Measurements from ENCODE around the gene TET3.
A peak's percentile ranks its signal among the peaks of the same experiment; 100 is the strongest.

Gene TET3

DNA sequence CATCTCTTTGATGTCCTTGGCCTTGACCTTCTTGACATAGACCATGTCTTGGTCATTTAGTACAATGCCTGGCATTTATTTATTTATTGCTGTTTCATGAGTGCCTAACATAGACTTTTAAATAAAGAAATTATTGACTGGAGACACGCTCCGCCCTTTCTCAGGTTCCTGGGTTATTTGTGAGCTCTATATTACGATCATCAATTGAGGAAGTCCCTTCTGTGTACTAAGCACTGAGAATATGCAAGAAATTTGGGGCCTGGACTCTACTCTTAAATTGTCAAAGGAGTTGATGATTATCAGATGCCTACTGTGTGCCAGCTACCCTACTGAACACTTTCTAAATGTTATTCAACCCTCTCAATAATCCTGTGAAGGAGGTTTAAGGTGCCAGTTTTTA, 19.7 kb upstream of the TET3 start:
- no peak for DNase-seq

DNA sequence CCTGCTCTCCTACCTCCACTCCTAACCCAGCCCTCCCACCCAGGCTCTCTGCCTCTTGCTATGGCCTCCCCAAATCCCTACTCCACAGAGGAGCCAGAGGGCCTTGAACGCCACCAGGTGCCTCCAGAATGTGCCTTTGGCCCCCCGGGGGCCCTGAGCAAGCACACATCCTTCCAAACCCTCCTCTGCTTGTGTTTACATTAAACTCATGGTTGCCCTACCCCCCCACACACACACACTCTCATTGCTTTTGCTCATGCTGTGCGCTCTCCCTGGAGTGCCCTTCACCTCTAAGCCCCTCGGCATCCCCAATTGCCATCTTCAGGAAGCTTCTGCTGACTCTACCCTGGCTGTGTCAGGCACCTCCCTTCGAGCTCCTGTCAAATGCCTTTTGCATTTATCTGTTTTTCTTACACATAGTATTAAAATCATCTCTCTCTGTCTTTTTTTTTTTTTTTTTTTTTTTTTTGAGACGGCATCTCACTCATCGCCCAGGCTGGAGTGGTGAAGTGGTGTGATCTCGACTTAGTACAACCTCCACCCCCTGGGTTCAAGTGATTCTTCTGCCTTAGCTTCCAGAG, 16.3 kb upstream of the TET3 start:
- DNase-seq, result no peak

DNA sequence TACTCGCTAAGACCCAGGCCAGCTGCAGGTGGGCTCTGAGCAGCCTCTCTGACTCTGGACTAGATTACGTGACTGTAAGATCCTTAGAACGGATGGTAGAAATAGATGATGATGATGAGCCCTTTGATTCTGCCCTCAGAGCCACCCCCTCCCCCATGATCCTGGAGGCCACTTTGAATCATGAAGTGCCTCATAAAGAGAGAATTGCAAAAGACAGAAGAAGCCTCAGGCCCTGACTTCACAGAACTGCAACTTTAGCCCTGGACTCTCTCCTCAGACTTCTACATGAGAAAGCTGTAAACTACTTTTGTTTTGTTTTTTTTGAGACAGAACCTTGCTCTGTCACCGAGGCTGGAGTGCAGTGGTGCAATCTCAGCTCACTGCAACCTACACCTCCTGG, 15.4 kb upstream of the TET3 start:
- DNase-seq, result no peak

DNA sequence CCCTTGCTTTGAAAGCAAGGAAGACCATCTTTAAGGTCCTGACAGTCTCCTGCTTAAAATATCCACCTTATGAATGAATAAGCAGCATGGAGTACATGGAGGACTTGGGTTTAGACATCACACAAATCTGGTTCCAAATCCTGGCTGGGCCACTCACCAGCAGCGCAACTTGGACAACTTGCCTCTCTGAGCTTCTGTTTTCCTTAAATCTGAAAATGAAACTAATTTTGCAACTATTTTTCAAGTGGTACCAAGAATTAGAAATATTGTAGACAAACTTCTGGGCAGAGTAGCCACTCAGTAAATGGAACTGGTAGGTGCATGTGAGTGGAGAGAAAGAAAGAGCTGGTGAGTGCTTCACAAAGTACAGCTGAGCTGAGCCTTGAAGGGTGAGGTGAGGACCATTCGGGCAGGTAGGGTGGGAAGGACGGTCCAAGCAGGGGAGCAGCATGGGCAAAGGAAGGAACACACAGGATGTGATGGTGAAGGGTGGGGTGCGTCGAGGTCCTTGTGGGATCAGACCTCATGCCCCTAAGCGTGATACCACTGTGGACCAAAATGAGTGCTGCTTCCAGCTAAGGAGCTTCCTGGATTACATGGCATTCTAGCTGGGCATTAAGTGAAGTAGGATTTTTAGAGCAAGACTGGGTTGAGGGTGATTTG, 14.4 kb upstream of the TET3 start:
- no peak for DNase-seq

DNA sequence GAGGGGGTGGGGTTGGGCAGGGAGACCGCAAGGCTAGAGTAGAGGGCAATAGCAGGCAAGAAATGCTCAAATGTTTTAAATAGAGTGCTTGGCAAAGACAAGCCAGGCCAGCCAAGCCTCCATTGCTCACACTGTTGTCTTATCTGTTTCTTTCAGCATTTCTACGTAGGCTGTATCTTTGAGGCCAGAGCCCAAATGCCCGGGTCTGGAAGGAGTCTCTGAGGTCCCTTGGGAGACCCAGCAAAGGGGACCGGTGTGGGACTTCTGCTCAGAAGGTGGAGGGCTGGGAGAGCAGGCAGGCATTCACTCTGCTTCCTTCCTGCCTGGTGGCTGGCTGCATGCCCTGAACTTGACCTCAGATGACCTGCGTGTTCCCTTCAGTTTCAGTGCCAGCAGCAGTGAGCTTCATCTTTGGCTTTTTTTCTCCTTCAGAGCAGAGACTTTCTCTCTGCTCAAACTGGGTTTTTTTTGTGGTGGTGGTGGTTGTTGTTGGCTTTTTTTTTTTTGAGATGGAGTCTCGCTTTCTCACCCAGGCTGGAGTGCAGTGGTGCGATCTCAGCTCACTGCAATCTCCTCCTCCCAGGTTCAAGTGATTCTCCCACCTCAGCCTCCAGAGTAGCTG, 13.7 kb upstream of the TET3 start:
- peak; percentile 93 for DNase-seq

DNA sequence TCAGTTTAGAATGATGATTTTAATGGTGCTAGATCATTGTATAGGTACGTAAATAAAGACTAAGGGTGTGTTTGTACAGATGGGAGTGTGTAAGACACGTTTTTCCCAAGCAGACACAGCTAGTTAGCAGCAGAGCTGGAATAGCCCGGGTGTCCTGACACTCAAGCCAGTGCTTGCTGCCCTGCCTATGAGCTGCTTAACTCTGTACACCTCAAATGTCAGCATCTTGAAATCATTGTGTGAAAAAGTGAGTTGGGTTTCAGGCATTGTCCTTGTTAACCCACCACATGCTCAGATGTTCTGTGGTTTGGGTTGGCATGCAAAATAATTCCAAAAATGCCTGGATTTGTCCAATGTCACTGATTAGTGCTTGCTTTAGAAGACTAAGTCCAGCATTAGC, 13.0 kb upstream of the TET3 start:
- DNase-seq, result no peak

DNA sequence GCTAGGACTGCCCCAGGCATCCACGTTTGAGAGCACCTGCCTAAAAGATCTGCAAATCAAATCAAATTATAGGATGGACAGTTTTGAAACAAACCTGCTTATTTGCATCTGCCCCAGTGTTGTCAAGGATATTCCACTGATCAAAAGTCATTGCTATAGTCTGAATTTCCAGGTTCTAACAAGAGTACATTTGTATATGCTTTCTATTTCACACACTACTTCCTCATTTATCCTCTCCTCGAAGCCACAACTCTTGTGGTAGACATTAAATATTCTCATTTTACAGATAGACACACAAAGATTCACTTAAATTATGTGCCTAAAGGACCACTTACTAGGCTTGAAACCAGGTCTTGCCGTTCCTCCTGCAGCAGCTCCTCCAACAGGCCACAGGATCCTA, 11.9 kb upstream of the TET3 start:
- no peak for DNase-seq

DNA sequence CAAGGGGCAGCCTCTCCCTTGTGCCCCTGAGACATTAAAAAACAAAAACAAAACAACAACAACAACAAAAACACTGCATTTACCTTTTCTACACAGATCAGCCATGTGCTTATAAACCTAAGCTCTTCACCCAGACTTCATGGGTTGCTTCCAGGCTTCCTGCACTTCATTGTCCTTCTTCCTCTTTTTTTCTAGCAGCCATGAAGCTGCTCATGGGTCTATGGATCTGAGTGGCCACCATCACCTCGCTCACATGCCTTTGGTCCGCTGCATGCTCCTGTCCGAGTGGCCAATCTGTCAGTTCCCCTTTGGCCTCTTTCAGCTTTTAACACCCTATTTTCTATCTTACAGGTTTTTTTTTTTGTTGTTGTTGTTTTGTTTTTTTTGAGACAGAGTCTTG, 9.0 kb upstream of the TET3 start:
- DNase-seq, result no peak

DNA sequence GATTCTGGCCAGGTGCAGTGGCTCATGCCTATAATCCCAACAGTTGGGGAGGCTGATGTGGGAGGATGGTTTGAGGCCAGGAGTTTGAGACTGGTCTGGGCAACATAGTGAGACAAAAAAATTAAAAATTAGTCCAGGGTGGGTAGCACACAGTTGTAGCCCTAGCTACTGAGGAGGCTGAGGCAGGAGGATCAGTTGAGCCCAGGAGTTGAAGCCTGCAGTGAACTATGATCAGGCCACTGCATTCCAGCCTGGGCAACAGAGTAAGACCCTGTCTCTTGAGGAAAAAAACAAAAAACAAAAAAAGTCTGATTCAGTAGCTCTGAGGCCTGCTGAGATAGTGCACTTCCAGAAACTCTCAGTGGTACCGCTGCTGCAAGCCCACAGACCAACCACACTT, 7.9 kb upstream of the TET3 start:
- no peak for DNase-seq

DNA sequence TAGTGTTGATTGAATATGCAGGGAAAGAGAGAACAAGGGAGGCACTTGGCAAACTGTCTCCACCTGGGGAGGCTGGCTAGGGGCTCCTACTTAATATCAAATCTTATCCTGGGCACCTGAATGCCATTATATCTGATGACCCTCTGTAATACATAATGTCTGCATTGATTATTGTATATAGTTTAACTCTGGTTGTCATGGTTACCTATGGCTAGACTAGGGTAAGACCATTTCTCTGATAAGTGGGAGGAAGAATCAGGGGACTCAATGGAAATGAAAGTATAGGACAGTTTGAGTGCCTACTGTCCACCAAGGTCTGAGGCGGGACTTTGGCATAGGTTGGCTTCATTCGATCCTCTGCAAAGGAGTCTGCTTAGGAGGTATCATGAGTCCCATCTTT, 7.2 kb upstream of the TET3 start:
- DNase-seq, result no peak

DNA sequence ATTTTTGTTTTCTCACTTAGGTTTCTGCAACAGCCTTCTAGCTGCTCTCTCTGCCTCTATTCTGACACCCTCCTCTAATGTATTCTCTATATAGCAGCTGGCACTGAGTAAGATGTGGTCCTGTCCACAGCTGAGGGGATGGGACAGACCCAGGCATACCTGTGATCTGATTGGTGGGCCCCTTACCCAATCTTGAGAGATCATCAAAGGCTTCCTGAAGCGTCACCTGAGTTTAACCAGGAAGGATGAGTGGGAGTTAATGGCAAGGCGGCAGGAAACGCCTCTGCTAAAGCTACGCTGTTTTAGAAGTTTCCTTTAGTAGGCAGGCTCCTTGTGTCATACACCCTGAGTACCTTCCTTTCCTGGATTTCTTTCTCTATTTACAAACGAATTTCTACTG, 5.7 kb upstream of the TET3 start:
- DNase-seq, result no peak

DNA sequence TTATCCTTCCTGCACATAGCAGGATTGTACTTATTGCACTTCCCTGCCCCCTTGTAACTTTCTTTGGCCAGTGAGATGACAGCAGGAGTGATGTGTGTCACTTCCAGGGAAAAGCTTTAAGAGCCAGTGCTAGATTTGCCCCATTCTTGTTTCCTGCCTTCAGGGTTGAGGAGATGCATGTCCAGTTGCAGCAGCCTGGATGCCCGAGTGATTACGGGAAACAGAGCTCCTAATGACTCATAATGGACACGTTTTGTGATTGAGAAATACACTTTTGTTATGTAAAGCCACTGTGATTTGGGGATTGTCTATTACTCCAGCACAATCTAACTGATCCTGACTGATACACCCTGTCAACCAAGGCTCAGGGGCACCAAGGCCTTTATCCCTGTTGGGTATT, 5.0 kb upstream of the TET3 start:
- DNase-seq, result no peak

DNA sequence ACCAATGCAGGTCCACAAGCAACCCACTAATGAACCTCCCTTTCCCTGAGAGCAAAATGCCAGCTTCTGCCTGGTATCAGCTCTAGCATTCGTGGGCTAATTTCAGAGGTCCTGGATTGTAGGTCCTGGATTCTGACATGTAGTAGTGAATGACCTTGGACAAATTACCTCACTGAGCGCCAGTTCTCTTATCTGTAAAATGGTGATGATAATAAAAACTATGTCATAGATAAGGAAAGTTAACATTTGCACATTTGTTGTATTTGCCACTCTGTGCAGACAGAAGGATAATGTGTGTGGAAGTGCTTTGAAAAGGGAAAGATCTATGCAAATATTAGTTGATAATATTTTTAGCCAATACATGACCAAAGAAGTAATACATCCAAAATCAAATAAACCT, 4.1 kb upstream of the TET3 start:
- no peak for DNase-seq

DNA sequence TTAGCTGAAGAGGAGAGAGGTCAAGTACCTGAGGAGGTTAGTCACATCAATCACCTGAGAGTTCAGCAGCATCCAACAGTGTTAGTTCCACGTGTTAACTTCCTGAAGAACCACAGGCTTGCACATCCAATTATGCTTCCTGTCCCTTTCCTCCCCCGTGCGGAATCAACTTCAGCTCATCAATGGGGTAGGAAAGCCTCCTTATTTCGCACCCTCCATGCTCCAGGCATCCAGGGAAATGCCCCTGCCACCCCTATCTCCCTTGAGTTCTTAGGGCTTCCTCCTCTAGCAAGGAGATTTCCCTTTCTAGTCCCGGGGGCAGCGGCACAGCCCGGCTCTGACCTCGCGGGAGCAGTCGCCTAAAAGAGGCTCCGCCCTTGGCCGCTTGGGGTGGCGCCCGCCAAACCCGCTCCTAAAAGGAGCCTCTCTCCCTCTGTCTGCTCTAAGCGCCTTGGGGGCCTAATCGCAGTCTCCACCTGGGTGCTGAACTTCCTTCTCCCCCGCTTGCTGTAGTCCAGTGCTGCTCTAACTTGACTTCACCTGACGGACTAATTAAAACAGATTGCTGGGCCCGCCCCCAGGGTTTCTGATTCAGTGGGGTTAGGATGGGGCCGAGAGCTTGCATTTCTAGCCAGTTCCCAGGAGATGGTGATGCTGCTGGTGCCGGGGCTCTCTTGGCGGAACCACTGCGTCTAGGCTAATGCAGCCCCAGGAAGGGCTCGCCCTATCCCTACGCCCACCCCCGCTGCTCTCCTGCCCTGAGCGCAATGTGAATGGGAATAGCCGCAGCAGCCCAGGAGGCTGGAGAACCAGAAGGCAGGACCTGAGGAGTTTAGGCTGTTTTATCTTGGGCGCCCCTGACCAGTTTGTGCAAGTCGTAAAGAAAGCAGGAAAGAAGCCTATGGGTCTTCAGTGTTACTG, 3.4 kb upstream of the TET3 start:
- peak; percentile 81 for DNase-seq

DNA sequence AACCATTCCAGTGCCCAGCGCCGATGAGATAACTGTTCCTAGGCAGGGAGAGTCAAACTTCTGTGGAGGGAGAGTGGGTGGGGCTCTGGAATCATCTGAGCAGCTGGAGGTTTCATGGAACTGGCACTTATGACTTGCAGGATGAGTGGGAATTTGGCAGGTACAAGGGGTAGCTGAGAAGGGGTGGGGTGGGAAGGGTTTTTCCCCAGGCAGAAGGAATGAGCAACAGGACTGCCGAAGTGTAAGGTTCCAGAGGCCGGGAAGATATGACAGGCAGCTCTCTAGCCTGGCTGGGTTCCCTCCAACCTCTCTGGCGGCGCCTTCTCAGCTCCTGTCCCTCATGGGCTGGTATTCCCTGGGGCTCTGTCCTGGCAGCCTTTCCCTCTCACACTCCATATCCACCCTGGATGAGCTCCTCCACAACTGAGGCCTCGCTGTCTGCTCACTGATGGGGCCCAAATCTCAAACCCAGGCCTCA, 2.5 kb upstream of the TET3 start:
- no peak for DNase-seq

DNA sequence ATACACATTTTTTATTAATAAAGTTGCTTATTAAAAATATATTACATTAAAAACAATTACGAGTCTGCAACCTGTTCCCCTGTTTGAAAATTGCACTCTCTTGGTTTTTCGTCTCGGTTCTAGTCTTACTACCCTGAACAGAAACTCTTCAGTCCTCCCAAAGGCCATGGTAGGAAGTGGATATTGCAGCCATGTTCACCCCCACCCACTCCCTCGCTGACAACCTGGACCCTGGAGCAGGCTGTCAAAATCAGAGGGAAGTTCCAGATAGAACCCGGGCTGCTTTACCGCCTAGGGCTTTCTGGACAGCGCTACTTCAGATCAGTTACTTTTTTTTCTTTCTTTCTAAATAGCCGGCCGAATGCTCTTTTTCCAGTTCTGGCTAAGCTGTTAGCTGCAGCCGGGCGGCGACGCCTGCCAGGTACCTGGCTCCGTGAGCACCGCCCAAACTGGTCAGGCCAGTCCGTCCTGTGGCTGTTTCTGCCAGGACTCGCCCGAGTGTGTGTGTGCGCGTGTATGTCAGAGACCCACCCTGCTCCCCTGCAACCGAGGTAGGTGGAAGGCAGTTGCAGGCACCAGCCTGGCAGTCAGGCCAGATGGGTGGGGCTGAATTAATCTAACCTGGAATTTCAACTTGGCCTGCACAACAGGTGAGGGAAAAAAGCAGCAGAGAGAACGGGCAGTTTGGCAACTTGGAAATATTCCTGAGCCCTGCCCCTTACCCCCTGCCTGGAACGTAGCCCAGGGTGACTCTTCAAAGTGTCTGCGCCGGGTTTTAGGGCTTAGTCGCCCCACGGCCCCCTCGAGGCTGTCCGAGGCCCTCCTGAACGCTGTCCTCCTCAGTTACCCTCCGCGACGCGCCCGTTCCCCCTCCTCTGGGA, 1.1 kb upstream of the TET3 start:
- peak; percentile 53 for DNase-seq

DNA sequence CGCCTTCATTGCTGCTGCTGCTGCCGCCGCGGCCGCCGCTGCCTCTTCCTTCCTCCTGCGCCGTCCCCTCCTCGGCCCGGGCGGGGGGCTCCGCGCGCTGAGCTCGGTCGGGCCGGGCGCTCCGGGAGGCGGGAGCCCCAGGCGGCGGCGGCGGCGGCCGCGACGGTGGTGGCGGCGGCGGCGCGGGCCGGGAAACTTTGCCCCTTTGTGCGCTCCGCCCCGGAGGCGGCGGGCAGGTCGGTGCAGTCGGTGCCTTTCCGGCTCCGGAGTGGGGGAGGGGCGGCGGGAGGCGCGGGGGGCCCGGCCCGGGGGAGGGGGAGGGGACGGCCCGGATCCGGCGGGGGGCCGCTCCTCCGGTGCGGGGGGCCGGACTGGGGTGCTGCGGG, 205 bp downstream of the TET3 start:
- no peak for DNase-seq

DNA sequence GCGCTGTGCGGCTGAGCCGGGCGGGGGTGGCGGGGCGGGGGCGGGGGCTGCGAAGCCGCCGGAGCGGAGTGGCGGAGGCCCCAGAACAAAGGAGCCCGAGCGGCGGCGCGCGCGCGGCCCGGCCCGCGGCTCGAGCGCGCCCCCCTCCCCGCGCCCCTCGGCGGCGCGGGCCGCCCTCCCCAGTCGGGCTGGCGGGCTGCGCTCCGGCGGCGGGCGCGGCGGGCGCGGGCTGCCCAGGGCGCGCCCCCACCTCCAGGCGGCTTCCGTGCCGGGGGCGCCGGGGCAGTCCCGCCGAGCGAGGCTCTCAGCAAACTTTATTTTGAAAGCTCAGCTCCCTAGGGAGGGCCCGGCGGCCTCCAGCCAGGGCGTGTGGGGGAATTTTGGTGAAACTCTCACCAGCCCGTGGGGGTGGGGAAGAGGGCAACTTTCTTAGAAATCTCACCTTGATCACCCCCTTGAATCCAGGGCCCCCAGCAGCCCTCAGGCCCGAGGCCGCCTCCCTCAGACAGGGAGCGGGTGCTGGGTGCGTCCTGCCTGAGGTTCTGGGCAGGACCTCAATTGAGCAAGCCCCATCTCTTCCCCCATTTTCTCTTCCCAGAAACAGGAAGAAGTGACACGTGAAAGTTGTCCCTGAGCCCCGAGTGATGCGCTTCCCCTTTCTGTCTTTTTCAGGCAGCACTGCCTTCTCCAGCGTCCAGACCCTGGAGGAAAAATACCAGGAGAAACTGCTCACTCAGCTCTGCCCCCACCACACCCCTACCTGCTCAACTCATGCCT, 786 bp downstream of the TET3 start:
- DNase-seq, result peak; percentile 56

DNA sequence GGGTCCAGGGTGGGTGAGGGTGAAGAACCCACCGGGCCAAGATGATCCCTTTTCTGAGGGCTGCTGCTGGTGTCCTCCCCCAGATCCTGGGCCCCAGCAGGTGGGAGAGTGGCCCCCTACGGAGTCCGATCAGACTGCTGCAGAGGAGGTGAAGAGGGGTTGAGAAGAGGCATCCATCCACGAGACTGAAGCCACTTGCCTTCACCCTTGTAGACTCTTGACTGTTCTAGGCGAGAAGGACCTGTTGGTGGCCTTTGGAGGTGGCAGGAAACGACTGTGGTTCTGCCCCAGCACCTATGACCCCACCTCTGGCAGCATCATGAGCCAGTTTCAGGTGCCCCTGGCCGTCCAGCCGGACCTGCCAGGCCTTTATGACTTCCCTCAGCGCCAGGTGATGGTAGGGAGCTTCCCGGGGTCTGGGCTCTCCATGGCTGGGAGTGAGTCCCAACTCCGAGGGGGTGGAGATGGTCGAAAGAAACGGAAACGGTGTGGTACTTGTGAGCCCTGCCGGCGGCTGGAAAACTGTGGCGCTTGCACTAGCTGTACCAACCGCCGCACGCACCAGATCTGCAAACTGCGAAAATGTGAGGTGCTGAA, 1.5 kb downstream of the TET3 start:
- no peak for DNase-seq

DNA sequence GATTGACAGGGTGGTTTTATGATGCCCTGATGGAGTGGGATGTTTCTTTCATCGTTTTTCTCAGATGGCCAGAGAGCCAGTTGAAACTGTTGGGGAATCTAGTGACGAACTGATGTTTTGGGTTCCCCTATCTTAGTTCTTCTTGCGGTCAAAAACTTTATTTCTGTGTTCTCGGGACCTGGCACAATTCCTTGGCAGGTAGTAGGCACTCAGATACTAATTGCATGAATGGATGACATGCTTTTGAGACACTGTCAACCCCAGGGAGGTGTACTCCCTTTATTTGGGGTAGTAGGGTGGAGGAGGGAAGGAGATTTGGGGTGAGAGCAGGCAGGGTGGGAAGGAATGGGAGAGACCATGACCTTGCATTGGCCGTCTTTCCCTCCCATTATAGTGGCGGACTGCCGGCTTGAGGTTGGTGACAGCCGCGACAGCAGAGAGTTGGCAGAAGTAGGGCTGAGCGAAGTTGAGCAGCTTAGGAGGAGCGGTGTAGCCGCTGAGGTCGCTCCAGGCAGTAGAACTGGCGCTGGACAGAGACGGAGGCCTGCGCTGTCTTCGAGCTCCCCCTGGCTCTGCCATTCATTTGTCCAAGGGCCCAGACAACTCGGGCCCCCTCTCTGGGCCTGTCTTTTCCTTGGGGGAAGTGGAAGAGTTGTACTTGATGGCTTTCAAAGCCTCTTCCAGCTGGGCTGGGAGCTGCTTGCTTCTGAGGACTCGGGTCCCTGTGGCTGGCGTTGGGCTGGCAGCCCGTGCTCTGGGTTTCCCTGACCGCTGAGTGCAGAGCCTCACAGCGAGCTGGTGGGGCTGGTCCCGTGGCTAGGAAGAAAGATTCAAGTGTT, 2.6 kb downstream of the TET3 start:
- peak; percentile 72 for DNase-seq
